Natural killer cell (primary cell): ENCODE data around the gene GLCCI1. TPM values are rescaled to one million over a fixed set of nuclear protein-coding genes. Genes with fewer than 3 reads are reported as not detected.

Experiments
- ATAC-seq, 3 donors: fragments of 150-1000 bp in 2 of 3; fragments of 200-7000 bp in 1 of 3; cut with Tn5 transposase; 1 replicate in 1 of 3; 2 replicates in 2 of 3; pipeline ENCODE4 v1.10.0; 2021; ENCODE audit warnings: mild to moderate bottlenecking in 2 of 3, moderate library complexity in 2 of 3
- DNase-seq, 2 donors: peaks; one replicate each; pipeline versions ENCODE4 v3.0.0 to v3.0.0-alpha.2; 2013 to 2021; ENCODE audit warnings: mixed read lengths in 1 of 2
- H3K27ac ChIP-seq: one replicate; pipeline ENCODE4 v1.5.1; 2013; ENCODE audit warnings: mild to moderate bottlenecking, low read length
- H3K27me3 ChIP-seq: one replicate; pipeline ENCODE4 v1.6.1; 2013; ENCODE audit warnings: low read length; ENCODE audit not compliant: control insufficient read depth, insufficient read depth
- H3K36me3 ChIP-seq: one replicate; pipeline ENCODE4 v1.6.1; 2013; ENCODE audit warnings: low read length; ENCODE audit not compliant: control insufficient read depth, insufficient read depth
- H3K4me1 ChIP-seq: one replicate; pipeline ENCODE4 v1.6.1; 2013; ENCODE audit warnings: low read length; ENCODE audit not compliant: control insufficient read depth, insufficient read depth
- H3K4me3 ChIP-seq: one replicate; pipeline ENCODE4 v1.5.1; 2013; ENCODE audit warnings: low read length
- H3K9me3 ChIP-seq: one replicate; pipeline ENCODE4 v1.6.1; 2013; ENCODE audit warnings: low read length; ENCODE audit not compliant: control insufficient read depth, insufficient read depth
- H3K27ac Mint-ChIP-seq, 2 donors: one replicate each; pipeline ENCODE4 v1.8.0; 2022; ENCODE audit warnings: mild to moderate bottlenecking in 2 of 2, mixed read lengths in 2 of 2, moderate library complexity in 1 of 2
- H3K27me3 Mint-ChIP-seq, 2 donors: one replicate each; pipeline ENCODE4 v1.8.0; 2022; ENCODE audit warnings: low read depth in 2 of 2, mixed read lengths in 2 of 2
- H3K36me3 Mint-ChIP-seq: one replicate; pipeline ENCODE4 v1.8.0; 2022; ENCODE audit warnings: mixed read lengths
- H3K4me1 Mint-ChIP-seq, 2 donors: one replicate each; pipeline ENCODE4 v1.8.0; 2022; ENCODE audit warnings: mixed read lengths in 2 of 2
- H3K4me3 Mint-ChIP-seq: one replicate; pipeline ENCODE4 v1.8.0; 2022; ENCODE audit warnings: mild to moderate bottlenecking, moderate library complexity, mixed read lengths
- H3K9me3 Mint-ChIP-seq, 2 donors: one replicate each; pipeline ENCODE4 v1.8.0; 2022; ENCODE audit warnings: mixed read lengths in 2 of 2
- CTCF ChIP-seq: fragments of 200-600 bp; IDR thresholded peaks from one replicate; pipeline ENCODE4 v1.8.0; 2022; ENCODE audit warnings: antibody characterized with exemption
- WGBS: methylation state at CpG from one replicate; pipeline ENCODE4 v1.1.7; 2013; ENCODE audit warnings: missing lambda C conversion rate; ENCODE audit not compliant: insufficient coverage; 5-methylcytosine and 5-hydroxymethylcytosine counted together
- intact Hi-C: fragments of 100-400 bp; cut with micrococcal nuclease; formaldehyde crosslinking; loops from one replicate; pipeline ENCODE4 v1.14.2; 2022
- total RNA-seq, 4 donors: library from RNA; stranded (reverse); fragments of 120-200 nt in 1 of 4; gene quantifications; one replicate each; pipeline versions ENCODE4 v1.2.3 to v1.2.4, GENCODE V29; 2013 to 2022

The GLCCI1 gene
- total RNA-seq, 3 donors from 2014 or later (not counting 1 experiment from before 2014, with no cell fraction given), result 70.5 to 132 (median 79.6) TPM

- ATAC-seq (no peak), DNase-seq (no peak)
- TF ChIP-seq CTCF, result no peak
- Histone ChIP-seq H3K36me3 (no peaks in the 10 kb centered on the region), H3K4me1 (peaks cover 6% of the 10 kb centered on the region), H3K27ac (no peak overlapping the region), H3K4me3 (no peak overlapping the region), H3K9me3 (no peaks in the 10 kb centered on the region), H3K27me3 (no peaks in the 10 kb centered on the region)
- Mint-ChIP-seq H3K4me3 (peak overlapping the region; percentile 68), H3K9me3 (no peaks in the 10 kb centered on the region), H3K36me3 (no peaks in the 10 kb centered on the region), H3K27ac (no peak overlapping the region), H3K4me1 (peaks cover 17 to 27% of the 10 kb centered on the region in 2 donors), H3K27me3 (no peaks in the 10 kb centered on the region)
- 95% methylated on average over 4 of the region's 4 CpGs for WGBS
- intact Hi-C loops, result no loop called here
These were observed 33.7 kb upstream of the GLCCI1 start for GRCh38 chr7:7934945-7935344.

- no peaks in the 10 kb centered on the region for H3K36me3 Mint-ChIP-seq
- Histone ChIP-seq H3K4me1 (peaks cover 19% of the 10 kb centered on the region), H3K27me3 (no peaks in the 10 kb centered on the region), H3K9me3 (no peaks in the 10 kb centered on the region), H3K4me3 (no peak overlapping the region), H3K27ac (no peak overlapping the region), H3K36me3 (no peaks in the 10 kb centered on the region)
- H3K4me1 Mint-ChIP-seq, result peaks cover 44 to 48% of the 10 kb centered on the region in 2 donors
- no peaks in the 10 kb centered on the region for H3K9me3 Mint-ChIP-seq
- ATAC-seq, result no peak
- intact Hi-C loops, result no loop called here
- TF ChIP-seq CTCF, result no peak
- no peak overlapping the region for H3K27ac Mint-ChIP-seq
- no peak overlapping the region for H3K4me3 Mint-ChIP-seq
- DNase-seq, result no peak
- 69% methylated on average over 6 of the region's 6 CpGs for WGBS
- no peaks in the 10 kb centered on the region for H3K27me3 Mint-ChIP-seq
These were observed 30.1 kb upstream of the GLCCI1 start for GRCh38 chr7:7938471-7938870.

- H3K27me3 Mint-ChIP-seq, result no peaks in the 10 kb centered on the region
- H3K27ac ChIP-seq, result peak overlapping the region; percentile 71
- ATAC-seq, result no peak
- no peaks in the 10 kb centered on the region for H3K9me3 ChIP-seq
- intact Hi-C loops, result loop anchor here (1.0 to 10.0 kb wide), 4 partner anchors 24 to 191 kb away; partner anchors contain the start of gene GLCCI1
- H3K4me1 Mint-ChIP-seq, result peaks cover 51 to 53% of the 10 kb centered on the region in 2 donors
- peak overlapping the region; percentile 73 for H3K4me3 Mint-ChIP-seq
- DNase-seq, result no peak
- H3K27me3 ChIP-seq, result no peaks in the 10 kb centered on the region
- 91% methylated on average over 1 of the region's 1 CpG for WGBS
- peak overlapping the region; percentile 81 to 86 for H3K27ac Mint-ChIP-seq
- H3K9me3 Mint-ChIP-seq, result no peaks in the 10 kb centered on the region
- no peaks in the 10 kb centered on the region for H3K36me3 Mint-ChIP-seq
- H3K36me3 ChIP-seq, result no peaks in the 10 kb centered on the region
- no peak overlapping the region for H3K4me3 ChIP-seq
- H3K4me1 ChIP-seq, result peaks cover 26% of the 10 kb centered on the region
- TF ChIP-seq CTCF, result no peak
These were observed 24.6 kb upstream of the GLCCI1 start for GRCh38 chr7:7943951-7944350.
